Measurements from ENCODE around the gene MBD3L2B. TPM values are rescaled to one million over a fixed set of nuclear protein-coding genes. Genes with fewer than 3 reads are reported as not detected.

MBD3L2B gene
- total RNA-seq, 1 experiment from 2014 or later = not detected

- Mint-ChIP-seq H3K27ac (ENCODE audit: unreplicated experiment) (no peak overlapping the region), H3K4me1 (ENCODE audit: low read depth, unreplicated experiment) (no peaks in the 10 kb centered on the region), H3K9me3 (ENCODE audit: low read depth, unreplicated experiment) (no peaks in the 10 kb centered on the region), H3K27me3 (ENCODE audit: unreplicated experiment) (no peaks in the 10 kb centered on the region), H3K4me3 (ENCODE audit: low read depth, unreplicated experiment) (no peak overlapping the region), H3K36me3 (ENCODE audit: insufficient read depth, unreplicated experiment) (no peaks in the 10 kb centered on the region)
- intact Hi-C loops (cut with micrococcal nuclease; ENCODE audit: unreplicated experiment) = no loop called here
- DNase-seq = no peak
- TF ChIP-seq CTCF (IDR thresholded peaks at IDR 0.05; ENCODE audit: unreplicated experiment) = no peak
- BruUV-seq (replicated peaks) = no TSS peak
- CTCF ChIA-PET = no interaction called here
Observed at GRCh38 chr19:6976197-6976596, 45.0 kb downstream of the MBD3L2B start.

GRCh38 chr19:6971366-6971765 is 49.9 kb downstream of the MBD3L2B start:
- H3K36me3 Mint-ChIP-seq (ENCODE audit: insufficient read depth, unreplicated experiment) = no peaks in the 10 kb centered on the region
- H3K4me3 Mint-ChIP-seq (ENCODE audit: low read depth, unreplicated experiment) = no peak overlapping the region
- BruUV-seq (replicated peaks) = no TSS peak
- TF ChIP-seq CTCF (IDR thresholded peaks at IDR 0.05; ENCODE audit: unreplicated experiment) = no peak
- DNase-seq = no peak
- peaks cover 19% of the 10 kb centered on the region for H3K27me3 Mint-ChIP-seq (ENCODE audit: unreplicated experiment)
- H3K27ac Mint-ChIP-seq (ENCODE audit: unreplicated experiment) = no peak overlapping the region
- H3K9me3 Mint-ChIP-seq (ENCODE audit: low read depth, unreplicated experiment) = no peaks in the 10 kb centered on the region
- CTCF ChIA-PET = no interaction called here
- H3K4me1 Mint-ChIP-seq (ENCODE audit: low read depth, unreplicated experiment) = no peaks in the 10 kb centered on the region
- intact Hi-C loops (cut with micrococcal nuclease; ENCODE audit: unreplicated experiment) = no loop called here

GRCh38 chr19:6970443-6970842 is 50.8 kb downstream of the MBD3L2B start:
- H3K9me3 Mint-ChIP-seq (ENCODE audit: low read depth, unreplicated experiment) = no peaks in the 10 kb centered on the region
- H3K4me1 Mint-ChIP-seq (ENCODE audit: low read depth, unreplicated experiment) = no peaks in the 10 kb centered on the region
- H3K27me3 Mint-ChIP-seq (ENCODE audit: unreplicated experiment) = peaks cover 19% of the 10 kb centered on the region
- intact Hi-C loops (cut with micrococcal nuclease; ENCODE audit: unreplicated experiment) = no loop called here
- CTCF ChIA-PET = no interaction called here
- BruUV-seq (replicated peaks) = no TSS peak
- TF ChIP-seq CTCF (IDR thresholded peaks at IDR 0.05; ENCODE audit: unreplicated experiment) = no peak
- DNase-seq = no peak
- H3K4me3 Mint-ChIP-seq (ENCODE audit: low read depth, unreplicated experiment) = no peak overlapping the region
- no peaks in the 10 kb centered on the region for H3K36me3 Mint-ChIP-seq (ENCODE audit: insufficient read depth, unreplicated experiment)
- H3K27ac Mint-ChIP-seq (ENCODE audit: unreplicated experiment) = no peak overlapping the region

GRCh38 chr19:6970021-6970420 is 51.2 kb downstream of the MBD3L2B start:
- H3K4me1 Mint-ChIP-seq (ENCODE audit: low read depth, unreplicated experiment) = no peaks in the 10 kb centered on the region
- no peak overlapping the region for H3K27ac Mint-ChIP-seq (ENCODE audit: unreplicated experiment)
- no peak for DNase-seq
- H3K36me3 Mint-ChIP-seq (ENCODE audit: insufficient read depth, unreplicated experiment) = no peaks in the 10 kb centered on the region
- no TSS peak for BruUV-seq (replicated peaks)
- intact Hi-C loops (cut with micrococcal nuclease; ENCODE audit: unreplicated experiment) = no loop called here
- CTCF ChIA-PET = no interaction called here
- H3K9me3 Mint-ChIP-seq (ENCODE audit: low read depth, unreplicated experiment) = no peaks in the 10 kb centered on the region
- TF ChIP-seq CTCF (IDR thresholded peaks at IDR 0.05; ENCODE audit: unreplicated experiment) = no peak
- peaks cover 19% of the 10 kb centered on the region for H3K27me3 Mint-ChIP-seq (ENCODE audit: unreplicated experiment)
- H3K4me3 Mint-ChIP-seq (ENCODE audit: low read depth, unreplicated experiment) = no peak overlapping the region
